ENCODE measurements around the gene ERG28. TPM values are rescaled to one million over a fixed set of nuclear protein-coding genes. Genes with fewer than 3 reads are reported as not detected.

The ERG28 gene
- total and polyA plus RNA-seq, 2 of the 13 experiments (the other 11 are each of a cell fraction or from before 2014, with no cell fraction given), result 27.3 to 32.3 TPM

DNA sequence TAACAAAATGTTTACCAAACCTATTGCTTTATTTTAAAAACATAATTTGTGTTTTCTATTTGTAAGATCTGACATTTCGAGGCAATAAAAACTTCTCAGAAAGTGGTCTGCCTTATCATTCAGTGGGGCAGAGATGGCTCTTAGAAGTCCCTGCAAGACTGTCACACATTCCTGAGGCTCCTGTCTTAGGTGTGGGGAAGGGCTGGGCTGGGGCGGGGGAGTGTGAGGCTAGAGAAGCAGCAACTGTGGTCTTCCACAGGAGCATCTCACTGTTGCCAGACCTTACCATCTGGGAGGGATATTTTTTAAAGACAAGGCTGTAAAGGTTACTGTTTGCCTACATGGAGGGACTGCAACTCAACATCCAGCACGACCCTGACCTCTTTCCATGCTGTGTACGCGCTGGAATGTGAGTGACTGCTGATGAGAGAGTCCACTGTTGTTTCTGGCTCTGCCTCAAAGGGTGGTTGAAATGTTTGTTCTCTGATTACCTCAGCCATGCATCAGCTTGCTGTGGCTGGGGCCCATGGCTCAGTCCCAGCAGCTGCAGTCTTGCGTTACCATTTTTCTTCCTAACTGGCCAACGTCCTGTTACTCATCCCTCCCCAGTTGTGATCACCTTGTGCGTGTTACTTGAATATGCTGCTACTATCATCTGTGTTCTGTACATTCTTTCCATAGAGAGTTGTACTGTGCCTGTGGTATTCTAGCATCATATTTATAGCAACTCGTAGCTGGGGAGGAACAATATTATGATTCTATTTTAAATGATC, 12.4 kb downstream of the ERG28 start (continued):
- TF ChIP-seq ZNF143 (CRISPR knock-in tag; IDR thresholded peaks at IDR 0.05), result peak; percentile 37; the same call in 1 of the 2 replicates
- TF ChIP-seq ZNF160 (CRISPR knock-in tag; IDR thresholded peaks at IDR 0.05), result no peak
- TF ChIP-seq ZNF549 (CRISPR knock-in tag; IDR thresholded peaks at IDR 0.05), result no peak
- peak; percentile 73 for TF ChIP-seq ZSCAN30 (CRISPR knock-in tag; IDR thresholded peaks at IDR 0.05)
- TF ChIP-seq, protein P1, sequence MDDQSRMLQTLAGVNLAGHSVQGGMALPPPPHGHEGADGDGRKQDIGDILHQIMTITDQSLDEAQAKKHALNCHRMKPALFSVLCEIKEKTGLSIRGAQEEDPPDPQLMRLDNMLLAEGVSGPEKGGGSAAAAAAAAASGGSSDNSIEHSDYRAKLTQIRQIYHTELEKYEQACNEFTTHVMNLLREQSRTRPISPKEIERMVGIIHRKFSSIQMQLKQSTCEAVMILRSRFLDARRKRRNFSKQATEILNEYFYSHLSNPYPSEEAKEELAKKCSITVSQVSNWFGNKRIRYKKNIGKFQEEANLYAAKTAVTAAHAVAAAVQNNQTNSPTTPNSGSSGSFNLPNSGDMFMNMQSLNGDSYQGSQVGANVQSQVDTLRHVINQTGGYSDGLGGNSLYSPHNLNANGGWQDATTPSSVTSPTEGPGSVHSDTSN (CRISPR knock-in tag; IDR thresholded peaks at IDR 0.05; ENCODE audit: borderline replicate concordance), result no peak
- TF ChIP-seq ASH2L (IDR thresholded peaks at IDR 0.05; ENCODE audit: insufficient read length, low read depth, low read length), result peak; percentile 73
- no peak for TF ChIP-seq GMEB2 (CRISPR knock-in tag; IDR thresholded peaks at IDR 0.05; ENCODE audit: low read depth)
- TF ChIP-seq ZNF446 (CRISPR knock-in tag; IDR thresholded peaks at IDR 0.05), result no peak
- TF ChIP-seq HHEX (CRISPR knock-in tag; IDR thresholded peaks at IDR 0.05), result peak; percentile 79
- TF ChIP-seq ZNF746 (CRISPR knock-in tag; IDR thresholded peaks at IDR 0.05), result peak; percentile 93
- TF ChIP-seq, protein P2, sequence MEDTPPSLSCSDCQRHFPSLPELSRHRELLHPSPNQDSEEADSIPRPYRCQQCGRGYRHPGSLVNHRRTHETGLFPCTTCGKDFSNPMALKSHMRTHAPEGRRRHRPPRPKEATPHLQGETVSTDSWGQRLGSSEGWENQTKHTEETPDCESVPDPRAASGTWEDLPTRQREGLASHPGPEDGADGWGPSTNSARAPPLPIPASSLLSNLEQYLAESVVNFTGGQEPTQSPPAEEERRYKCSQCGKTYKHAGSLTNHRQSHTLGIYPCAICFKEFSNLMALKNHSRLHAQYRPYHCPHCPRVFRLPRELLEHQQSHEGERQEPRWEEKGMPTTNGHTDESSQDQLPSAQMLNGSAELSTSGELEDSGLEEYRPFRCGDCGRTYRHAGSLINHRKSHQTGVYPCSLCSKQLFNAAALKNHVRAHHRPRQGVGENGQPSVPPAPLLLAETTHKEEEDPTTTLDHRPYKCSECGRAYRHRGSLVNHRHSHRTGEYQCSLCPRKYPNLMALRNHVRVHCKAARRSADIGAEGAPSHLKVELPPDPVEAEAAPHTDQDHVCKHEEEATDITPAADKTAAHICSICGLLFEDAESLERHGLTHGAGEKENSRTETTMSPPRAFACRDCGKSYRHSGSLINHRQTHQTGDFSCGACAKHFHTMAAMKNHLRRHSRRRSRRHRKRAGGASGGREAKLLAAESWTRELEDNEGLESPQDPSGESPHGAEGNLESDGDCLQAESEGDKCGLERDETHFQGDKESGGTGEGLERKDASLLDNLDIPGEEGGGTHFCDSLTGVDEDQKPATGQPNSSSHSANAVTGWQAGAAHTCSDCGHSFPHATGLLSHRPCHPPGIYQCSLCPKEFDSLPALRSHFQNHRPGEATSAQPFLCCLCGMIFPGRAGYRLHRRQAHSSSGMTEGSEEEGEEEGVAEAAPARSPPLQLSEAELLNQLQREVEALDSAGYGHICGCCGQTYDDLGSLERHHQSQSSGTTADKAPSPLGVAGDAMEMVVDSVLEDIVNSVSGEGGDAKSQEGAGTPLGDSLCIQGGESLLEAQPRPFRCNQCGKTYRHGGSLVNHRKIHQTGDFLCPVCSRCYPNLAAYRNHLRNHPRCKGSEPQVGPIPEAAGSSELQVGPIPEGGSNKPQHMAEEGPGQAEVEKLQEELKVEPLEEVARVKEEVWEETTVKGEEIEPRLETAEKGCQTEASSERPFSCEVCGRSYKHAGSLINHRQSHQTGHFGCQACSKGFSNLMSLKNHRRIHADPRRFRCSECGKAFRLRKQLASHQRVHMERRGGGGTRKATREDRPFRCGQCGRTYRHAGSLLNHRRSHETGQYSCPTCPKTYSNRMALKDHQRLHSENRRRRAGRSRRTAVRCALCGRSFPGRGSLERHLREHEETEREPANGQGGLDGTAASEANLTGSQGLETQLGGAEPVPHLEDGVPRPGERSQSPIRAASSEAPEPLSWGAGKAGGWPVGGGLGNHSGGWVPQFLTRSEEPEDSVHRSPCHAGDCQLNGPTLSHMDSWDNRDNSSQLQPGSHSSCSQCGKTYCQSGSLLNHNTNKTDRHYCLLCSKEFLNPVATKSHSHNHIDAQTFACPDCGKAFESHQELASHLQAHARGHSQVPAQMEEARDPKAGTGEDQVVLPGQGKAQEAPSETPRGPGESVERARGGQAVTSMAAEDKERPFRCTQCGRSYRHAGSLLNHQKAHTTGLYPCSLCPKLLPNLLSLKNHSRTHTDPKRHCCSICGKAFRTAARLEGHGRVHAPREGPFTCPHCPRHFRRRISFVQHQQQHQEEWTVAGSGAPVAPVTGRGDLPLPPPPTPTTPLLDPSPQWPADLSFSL (CRISPR knock-in tag; IDR thresholded peaks at IDR 0.05), result no peak; the same call in 1 of the 2 replicates
- TF ChIP-seq RAD21 (CRISPR knock-in tag; IDR thresholded peaks at IDR 0.05), result peak; percentile 40
- peak; percentile 90 for TF ChIP-seq PITX1 (CRISPR knock-in tag; IDR thresholded peaks at IDR 0.05)
- TF ChIP-seq, protein P3, sequence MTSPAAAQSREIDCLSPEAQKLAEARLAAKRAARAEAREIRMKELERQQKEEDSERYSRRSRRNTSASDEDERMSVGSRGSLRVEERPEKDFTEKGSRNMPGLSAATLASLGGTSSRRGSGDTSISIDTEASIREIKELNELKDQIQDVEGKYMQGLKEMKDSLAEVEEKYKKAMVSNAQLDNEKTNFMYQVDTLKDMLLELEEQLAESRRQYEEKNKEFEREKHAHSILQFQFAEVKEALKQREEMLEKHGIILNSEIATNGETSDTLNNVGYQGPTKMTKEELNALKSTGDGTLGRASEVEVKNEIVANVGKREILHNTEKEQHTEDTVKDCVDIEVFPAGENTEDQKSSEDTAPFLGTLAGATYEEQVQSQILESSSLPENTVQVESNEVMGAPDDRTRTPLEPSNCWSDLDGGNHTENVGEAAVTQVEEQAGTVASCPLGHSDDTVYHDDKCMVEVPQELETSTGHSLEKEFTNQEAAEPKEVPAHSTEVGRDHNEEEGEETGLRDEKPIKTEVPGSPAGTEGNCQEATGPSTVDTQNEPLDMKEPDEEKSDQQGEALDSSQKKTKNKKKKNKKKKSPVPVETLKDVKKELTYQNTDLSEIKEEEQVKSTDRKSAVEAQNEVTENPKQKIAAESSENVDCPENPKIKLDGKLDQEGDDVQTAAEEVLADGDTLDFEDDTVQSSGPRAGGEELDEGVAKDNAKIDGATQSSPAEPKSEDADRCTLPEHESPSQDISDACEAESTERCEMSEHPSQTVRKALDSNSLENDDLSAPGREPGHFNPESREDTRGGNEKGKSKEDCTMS (CRISPR knock-in tag; conservative IDR thresholded peaks at IDR 0.05), result no peak
- no peak for TF ChIP-seq NFYB (CRISPR knock-in tag; IDR thresholded peaks at IDR 0.05)
- peak; percentile 78 for TF ChIP-seq RBM22 (optimal IDR thresholded peaks at IDR 0.05; ENCODE audit: low read length)
- peak; percentile 94 for TF ChIP-seq HDAC1 (CRISPR knock-in tag; IDR thresholded peaks at IDR 0.05)
- no peak for TF ChIP-seq MBD4 (IDR thresholded peaks at IDR 0.05; ENCODE audit: borderline replicate concordance, low read length)
- TF ChIP-seq SMYD3 (CRISPR knock-in tag; IDR thresholded peaks at IDR 0.05), result 0 out of 2 replicates have a peak, but pooled peaks have one; percentile 79

Measured in HepG2 (cell line).